Measurements from ENCODE around the gene GATAD2B.

Gene GATAD2B

GRCh38 chr1:153961421-153961820 lies 38.6 kb upstream of the GATAD2B start:
- peak overlapping the region; percentile 72 for H3K4me3 ChIP-seq (ENCODE audit: low read depth, low read length, poor library complexity, severe bottlenecking)
- H3K9me3 ChIP-seq (ENCODE audit: low read length), result no peaks in the 10 kb centered on the region
- peak overlapping the region; percentile 84; the same call in 1 of the 2 replicates for H3K9ac ChIP-seq (ENCODE audit: low read length)
- no peaks in the 10 kb centered on the region for H3K27me3 ChIP-seq (ENCODE audit: insufficient read depth, low read length)
- peaks cover 15% of the 10 kb centered on the region for H3K79me2 ChIP-seq (ENCODE audit: insufficient read depth, low read length)
- no peak overlapping the region for H2AFZ ChIP-seq (ENCODE audit: low read length)
- no peaks in the 10 kb centered on the region for H4K20me1 ChIP-seq (ENCODE audit: insufficient read depth, low read length)
- peaks cover 56% of the 10 kb centered on the region for H3K4me1 ChIP-seq (ENCODE audit: insufficient read depth, low read length, severe bottlenecking)
- no peak for TF ChIP-seq CTCF (IDR thresholded peaks at IDR 0.05; ENCODE audit: low read length)
- TF ChIP-seq EZH2 (IDR thresholded peaks at IDR 0.05; ENCODE audit: borderline replicate concordance, low read length), result no peak
- H3K4me2 ChIP-seq (ENCODE audit: low read length), result peak overlapping the region; percentile 88
- H3F3A ChIP-seq (ENCODE audit: insufficient read depth, low read length), result no peaks in the 10 kb centered on the region
- H3K27ac ChIP-seq (ENCODE audit: low read depth, low read length, poor library complexity, severe bottlenecking), result peak overlapping the region; percentile 73
- no peaks in the 10 kb centered on the region for H3K9me2 ChIP-seq (ENCODE audit: low read depth, low read length)
- H3K36me3 ChIP-seq (ENCODE audit: insufficient read depth, low read length), result peaks cover 7% of the 10 kb centered on the region; the same call in 1 of the 2 replicates

GRCh38 chr1:153960206-153960605 lies 37.4 kb upstream of the GATAD2B start:
- Histone ChIP-seq H2AFZ (ENCODE audit: low read length) (no peak overlapping the region), H3K4me2 (ENCODE audit: low read length) (no peak overlapping the region), H3K9me3 (ENCODE audit: low read length) (no peaks in the 10 kb centered on the region), H4K20me1 (ENCODE audit: insufficient read depth, low read length) (no peaks in the 10 kb centered on the region), H3K27ac (ENCODE audit: low read depth, low read length, poor library complexity, severe bottlenecking) (no peak overlapping the region), H3F3A (ENCODE audit: insufficient read depth, low read length) (no peaks in the 10 kb centered on the region), H3K4me1 (ENCODE audit: insufficient read depth, low read length, severe bottlenecking) (peaks cover 55% of the 10 kb centered on the region), H3K4me3 (ENCODE audit: low read depth, low read length, poor library complexity, severe bottlenecking) (no peak overlapping the region), H3K79me2 (ENCODE audit: insufficient read depth, low read length) (peaks cover 24% of the 10 kb centered on the region), H3K9ac (ENCODE audit: low read length) (no peak overlapping the region), H3K36me3 (ENCODE audit: insufficient read depth, low read length) (peaks cover 7% of the 10 kb centered on the region; the same call in 1 of the 2 replicates), H3K27me3 (ENCODE audit: insufficient read depth, low read length) (no peaks in the 10 kb centered on the region), H3K9me2 (ENCODE audit: low read depth, low read length) (no peaks in the 10 kb centered on the region)
- TF ChIP-seq CTCF (IDR thresholded peaks at IDR 0.05; ENCODE audit: low read length) (no peak), EZH2 (IDR thresholded peaks at IDR 0.05; ENCODE audit: borderline replicate concordance, low read length) (no peak)

GRCh38 chr1:153959454-153959853 lies 36.7 kb upstream of the GATAD2B start:
- H3K4me3 ChIP-seq (ENCODE audit: low read depth, low read length, poor library complexity, severe bottlenecking), result no peak overlapping the region
- no peaks in the 10 kb centered on the region for H3K9me3 ChIP-seq (ENCODE audit: low read length)
- no peaks in the 10 kb centered on the region for H4K20me1 ChIP-seq (ENCODE audit: insufficient read depth, low read length)
- no peak overlapping the region for H2AFZ ChIP-seq (ENCODE audit: low read length)
- peaks cover 24% of the 10 kb centered on the region for H3K79me2 ChIP-seq (ENCODE audit: insufficient read depth, low read length)
- peaks cover 52% of the 10 kb centered on the region for H3K4me1 ChIP-seq (ENCODE audit: insufficient read depth, low read length, severe bottlenecking)
- no peak overlapping the region for H3K4me2 ChIP-seq (ENCODE audit: low read length)
- TF ChIP-seq EZH2 (IDR thresholded peaks at IDR 0.05; ENCODE audit: borderline replicate concordance, low read length), result no peak
- no peak for TF ChIP-seq CTCF (IDR thresholded peaks at IDR 0.05; ENCODE audit: low read length)
- no peak overlapping the region for H3K27ac ChIP-seq (ENCODE audit: low read depth, low read length, poor library complexity, severe bottlenecking)
- H3K9me2 ChIP-seq (ENCODE audit: low read depth, low read length), result no peaks in the 10 kb centered on the region
- no peak overlapping the region for H3K9ac ChIP-seq (ENCODE audit: low read length)
- H3K27me3 ChIP-seq (ENCODE audit: insufficient read depth, low read length), result no peaks in the 10 kb centered on the region
- peaks cover 13% of the 10 kb centered on the region; the same call in 1 of the 2 replicates for H3K36me3 ChIP-seq (ENCODE audit: insufficient read depth, low read length)
- no peaks in the 10 kb centered on the region for H3F3A ChIP-seq (ENCODE audit: insufficient read depth, low read length)

Measured in OCI-LY1 (cell line).